NCI-H2107 (cell line): Measurements from ENCODE around the gene ATP6V1F.

Source experiments
- DNase-seq: peaks from one replicate; lab custom pipeline; 2025; lab: John Stamatoyannopoulos, UW

The ATP6V1F gene

DNA sequence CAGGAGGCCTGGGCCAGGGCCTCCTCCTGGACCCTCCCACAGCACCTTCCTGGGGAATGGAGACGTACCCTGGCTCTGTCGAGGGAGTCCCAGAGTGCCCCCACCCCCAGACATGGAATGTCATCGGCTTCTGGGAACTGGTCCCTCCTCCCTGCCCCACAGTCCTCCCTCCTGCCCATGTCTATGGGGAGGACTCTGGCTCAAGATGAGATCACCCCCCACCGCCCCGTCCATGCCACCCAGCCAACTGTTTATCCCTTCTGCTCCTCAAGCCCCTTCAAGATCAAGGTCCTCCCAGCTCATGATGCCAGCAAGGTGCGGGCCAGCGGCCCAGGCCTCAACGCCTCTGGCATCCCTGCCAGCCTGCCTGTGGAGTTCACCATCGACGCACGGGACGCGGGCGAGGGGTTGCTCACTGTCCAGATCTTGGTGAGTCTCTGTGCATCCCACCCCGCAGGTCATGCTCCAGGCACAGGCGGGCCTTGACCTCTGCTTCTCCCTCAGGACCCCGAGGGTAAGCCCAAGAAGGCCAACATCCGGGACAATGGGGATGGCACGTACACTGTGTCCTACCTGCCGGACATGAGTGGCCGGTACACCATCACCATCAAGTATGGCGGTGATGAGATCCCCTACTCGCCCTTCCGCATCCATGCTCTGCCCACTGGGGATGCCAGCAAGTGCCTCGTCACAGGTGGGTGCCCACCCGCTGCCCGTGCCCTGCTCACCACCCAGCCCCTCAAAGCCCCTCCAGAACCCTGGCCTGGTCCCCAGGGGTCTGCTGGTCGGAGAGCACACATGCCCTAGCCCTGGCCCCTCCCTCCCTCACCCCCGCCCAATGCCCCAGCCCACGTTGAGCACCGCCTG is 14.1 kb upstream of the ATP6V1F start:
- DNase-seq: no peak

GRCh38 chr7:128849156-128849515 is 13.5 kb upstream of the ATP6V1F start:
- no peak for DNase-seq

GRCh38 chr7:128849804-128850490 is 12.7 kb upstream of the ATP6V1F start:
- DNase-seq: no peak

- DNase-seq: no peak
Measured at GRCh38 chr7:128852537-128853254, 10.0 kb upstream of the ATP6V1F start.

- DNase-seq: no peak
Measured at GRCh38 chr7:128853799-128854198, 8.9 kb upstream of the ATP6V1F start.

DNA sequence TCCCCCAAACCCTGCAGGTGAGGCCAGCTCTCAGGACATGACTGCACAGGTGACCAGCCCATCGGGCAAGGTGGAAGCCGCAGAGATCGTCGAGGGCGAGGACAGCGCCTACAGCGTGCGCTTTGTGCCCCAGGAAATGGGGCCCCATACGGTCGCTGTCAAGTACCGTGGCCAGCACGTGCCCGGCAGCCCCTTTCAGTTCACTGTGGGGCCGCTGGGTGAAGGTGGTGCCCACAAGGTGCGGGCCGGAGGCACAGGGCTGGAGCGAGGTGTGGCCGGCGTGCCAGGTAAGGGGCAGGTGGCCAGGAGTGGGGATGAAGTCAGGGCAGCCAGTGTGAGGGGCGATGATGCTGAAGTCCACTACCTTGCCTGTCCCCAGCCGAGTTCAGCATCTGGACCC is 8.3 kb upstream of the ATP6V1F start:
- DNase-seq: no peak

DNA sequence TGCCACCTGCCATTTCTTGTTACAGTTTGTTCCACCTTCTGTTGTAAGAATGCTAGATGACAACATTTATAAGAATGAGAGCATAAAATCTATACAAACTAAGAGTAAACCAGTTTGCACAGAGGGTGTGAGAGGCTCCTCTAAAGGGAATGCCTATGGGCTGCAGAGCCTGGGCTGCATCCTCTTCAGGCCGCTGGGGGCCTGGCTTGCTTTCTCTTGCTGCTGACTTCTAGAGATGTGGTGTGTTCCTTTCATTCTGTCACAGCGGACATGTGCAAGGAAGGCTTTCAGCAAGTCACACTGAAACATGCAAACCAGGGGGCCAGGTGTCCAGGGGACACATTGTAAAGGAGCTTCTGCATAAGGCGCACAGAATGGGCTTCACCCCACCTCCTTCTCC is 7.1 kb upstream of the ATP6V1F start:
- DNase-seq: no peak

GRCh38 chr7:128856001-128856718 is 6.5 kb upstream of the ATP6V1F start:
- DNase-seq: no peak

DNA sequence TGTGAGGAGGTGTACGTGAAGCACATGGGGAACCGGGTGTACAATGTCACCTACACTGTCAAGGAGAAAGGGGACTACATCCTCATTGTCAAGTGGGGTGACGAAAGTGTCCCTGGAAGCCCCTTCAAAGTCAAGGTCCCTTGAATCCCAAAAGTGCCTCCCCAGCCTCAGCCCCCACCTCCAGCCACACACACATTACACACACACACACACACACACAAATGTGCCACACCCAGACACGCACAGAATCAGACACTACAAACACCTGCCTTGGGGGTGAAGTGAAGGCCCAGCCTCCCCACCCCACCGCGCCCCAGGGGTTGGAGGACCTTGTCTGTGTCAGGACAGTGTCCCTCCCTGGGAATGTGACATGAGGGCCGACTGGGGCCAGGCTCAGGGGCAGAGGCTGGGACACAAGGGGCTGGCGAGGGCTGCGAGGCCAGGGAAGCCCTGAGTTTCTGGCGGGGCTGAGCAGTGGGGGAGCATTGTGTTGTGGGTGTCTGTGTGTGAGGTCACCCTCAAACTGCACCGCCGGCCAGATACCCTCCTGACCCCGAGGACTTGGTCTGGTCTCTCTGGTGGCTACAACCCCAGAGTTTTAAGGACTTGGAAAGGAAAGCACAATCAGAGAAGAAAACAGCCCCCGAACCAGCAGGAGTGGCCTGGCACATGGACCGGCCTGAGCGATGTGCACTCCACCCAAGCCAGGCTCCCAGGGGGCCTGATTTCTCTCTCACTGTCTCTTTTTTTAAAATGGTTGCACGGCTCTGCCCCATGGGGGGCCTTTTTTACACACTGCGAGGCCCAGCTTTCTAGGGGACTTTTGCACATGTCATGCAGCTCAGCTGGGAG is 4.0 kb upstream of the ATP6V1F start:
- DNase-seq: no peak

- DNase-seq: no peak
Measured at GRCh38 chr7:128859232-128860157, 3.2 kb upstream of the ATP6V1F start.

GRCh38 chr7:128860158-128861073 is 2.2 kb upstream of the ATP6V1F start:
- DNase-seq: no peak

GRCh38 chr7:128861957-128862570 is 592 bp upstream of the ATP6V1F start:
- no peak for DNase-seq

- peak; percentile 41 for DNase-seq
Measured at GRCh38 chr7:128863433-128863989, 855 bp downstream of the ATP6V1F start.

GRCh38 chr7:128865303-128865702 is 2.6 kb downstream of the ATP6V1F start:
- DNase-seq: no peak

GRCh38 chr7:128865996-128866877 is 3.6 kb downstream of the ATP6V1F start:
- DNase-seq: no peak

DNA sequence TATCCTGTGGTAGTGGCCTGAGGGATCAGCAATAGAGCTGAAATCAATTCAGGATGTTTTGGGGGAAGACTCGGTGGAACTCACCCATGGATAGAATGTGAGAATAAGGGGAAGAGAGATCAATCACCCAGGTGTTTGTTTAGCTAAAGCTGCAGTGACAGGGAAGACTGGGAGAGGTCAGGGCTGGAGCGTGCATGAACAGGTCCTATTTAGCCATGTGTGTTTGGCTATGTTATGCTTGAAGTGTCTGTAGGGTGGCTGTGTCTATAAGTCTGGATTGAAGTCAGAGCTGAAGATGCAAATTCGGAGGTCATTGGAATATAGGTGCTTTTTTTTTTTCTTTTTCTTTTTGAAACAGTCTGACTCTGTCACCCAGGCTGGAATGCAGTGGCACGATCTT is 4.6 kb downstream of the ATP6V1F start:
- no peak for DNase-seq
